GM12878 (cell line): Measurements from ENCODE around the gene FOXP4. TPM values are rescaled to one million over a fixed set of nuclear protein-coding genes. Genes with fewer than 3 reads are reported as not detected.

ENCODE experiments used
- BCLAF1 ChIP-seq: fragments of 450-650 bp; IDR thresholded peaks from 2 replicates; pipeline ENCODE4 v1.6.1; 2017; ENCODE audit warnings: antibody characterized with exemption, mild to moderate bottlenecking, moderate library complexity
- BMI1 ChIP-seq: fragments of 450-650 bp; IDR thresholded peaks from 2 replicates; pipeline ENCODE4 v1.6.1; 2016; ENCODE audit warnings: mild to moderate bottlenecking, moderate library complexity, borderline replicate concordance
- E4F1 ChIP-seq: fragments of 450-650 bp; IDR thresholded peaks from 2 replicates; pipeline ENCODE4 v1.6.1; 2018; ENCODE audit warnings: borderline replicate concordance, mild to moderate bottlenecking; ENCODE audit not compliant: partially characterized antibody
- EED ChIP-seq: sonication (generic); IDR thresholded peaks from 2 replicates; pipeline ENCODE4 v1.6.1; 2016; ENCODE audit warnings: antibody characterized with exemption, low read depth
- FOXK2 ChIP-seq: fragments of 450-650 bp; IDR thresholded peaks from 2 replicates; pipeline ENCODE4 v1.6.1; 2017; ENCODE audit warnings: mild to moderate bottlenecking, moderate library complexity
- MXI1 ChIP-seq: fragments of 150-350 bp; IDR thresholded peaks from 2 replicates; pipeline ENCODE4 v1.6.1; 2011; ENCODE audit warnings: low read depth, mild to moderate bottlenecking, inconsistent platforms, low read length, improper control_type of control experiment
- NFIC ChIP-seq: IDR thresholded peaks from 2 replicates; pipeline ENCODE4 v1.6.1; 2012; ENCODE audit warnings: low read depth, mild to moderate bottlenecking, inconsistent platforms, low read length, moderate library complexity
- NKRF ChIP-seq: fragments of 450-650 bp; conservative IDR thresholded peaks from 2 replicates; pipeline ENCODE4 v1.6.1; 2017; ENCODE audit warnings: mild to moderate bottlenecking, moderate library complexity
- RB1 ChIP-seq: fragments of 450-650 bp; formaldehyde crosslinking; IDR thresholded peaks from 2 replicates; pipeline ENCODE4 v1.6.1; 2017; ENCODE audit warnings: mild to moderate bottlenecking, borderline replicate concordance
- RBBP5 ChIP-seq: fragments of 200-600 bp; sonication (generic); conservative IDR thresholded peaks from 2 replicates; pipeline ENCODE4 v1.6.1; 2016
- RCOR1 ChIP-seq: conservative IDR thresholded peaks from 2 replicates; pipeline ENCODE4 v1.6.1; 2012; ENCODE audit warnings: low read depth, low read length, improper control_type of control experiment
- SIX5 ChIP-seq: IDR thresholded peaks from 2 replicates; pipeline ENCODE4 v1.6.1; 2011; ENCODE audit warnings: mild to moderate bottlenecking, low read depth, low read length, moderate library complexity; ENCODE audit not compliant: severe bottlenecking
- ZBED1 ChIP-seq: IDR thresholded peaks from 2 replicates; pipeline ENCODE4 v1.6.1; 2016; ENCODE audit warnings: borderline replicate concordance
- ZNF24 ChIP-seq: fragments of 450-650 bp; IDR thresholded peaks from 2 replicates; pipeline ENCODE4 v1.6.1; 2017; ENCODE audit warnings: antibody characterized with exemption, mild to moderate bottlenecking
- polyA plus RNA-seq, 11 experiments: library from polyadenylated mRNA; depleted of rRNA in 4 of 11; unstranded in 6 of 11; stranded (reverse) in 5 of 11; fragments of >200 nt; fragmentation: Nextera tagmentation in 4 of 11; fragmentation: Illumina TruSeq in 1 of 11; extraction: Ambion mirVana in 4 of 11; extraction: Trizol in 1 of 11; gene quantifications; 1 replicate in 1 of 11; 2 replicates in 10 of 11; pipeline versions ENCODE4 v1.2.1 to v1.2.3, GENCODE V29; 2011 to 2016; ENCODE audit warnings: inconsistent platforms in 2 of 11, missing spikeins in 2 of 11, low read depth in 1 of 11
- total RNA-seq, 4 experiments: library from RNA; depleted of rRNA in 3 of 4; stranded (reverse); fragments of >200 nt in 3 of 4; fragmentation: Illumina TruSeq in 1 of 4; extraction: Trizol in 1 of 4; gene quantifications; 2 replicates each; pipeline versions ENCODE4 v1.2.1 to v1.2.3, GENCODE V29; 2013 to 2021
- TF ChIP-seq, protein P1 (sequence below): fragments of 450-650 bp; IDR thresholded peaks from 2 replicates; pipeline ENCODE4 v1.6.1; 2016; ENCODE audit warnings: mild to moderate bottlenecking
- TF ChIP-seq, protein P2 (sequence below): fragments of 450-650 bp; IDR thresholded peaks from 2 replicates; pipeline ENCODE4 v1.6.1; 2016; ENCODE audit warnings: mild to moderate bottlenecking

The FOXP4 gene
- total and polyA plus RNA-seq, 10 of the 15 experiments (the other 5 are each of a cell fraction or from before 2014, with no cell fraction given): 0.31 to 46.1 (median 2.3) TPM

DNA sequence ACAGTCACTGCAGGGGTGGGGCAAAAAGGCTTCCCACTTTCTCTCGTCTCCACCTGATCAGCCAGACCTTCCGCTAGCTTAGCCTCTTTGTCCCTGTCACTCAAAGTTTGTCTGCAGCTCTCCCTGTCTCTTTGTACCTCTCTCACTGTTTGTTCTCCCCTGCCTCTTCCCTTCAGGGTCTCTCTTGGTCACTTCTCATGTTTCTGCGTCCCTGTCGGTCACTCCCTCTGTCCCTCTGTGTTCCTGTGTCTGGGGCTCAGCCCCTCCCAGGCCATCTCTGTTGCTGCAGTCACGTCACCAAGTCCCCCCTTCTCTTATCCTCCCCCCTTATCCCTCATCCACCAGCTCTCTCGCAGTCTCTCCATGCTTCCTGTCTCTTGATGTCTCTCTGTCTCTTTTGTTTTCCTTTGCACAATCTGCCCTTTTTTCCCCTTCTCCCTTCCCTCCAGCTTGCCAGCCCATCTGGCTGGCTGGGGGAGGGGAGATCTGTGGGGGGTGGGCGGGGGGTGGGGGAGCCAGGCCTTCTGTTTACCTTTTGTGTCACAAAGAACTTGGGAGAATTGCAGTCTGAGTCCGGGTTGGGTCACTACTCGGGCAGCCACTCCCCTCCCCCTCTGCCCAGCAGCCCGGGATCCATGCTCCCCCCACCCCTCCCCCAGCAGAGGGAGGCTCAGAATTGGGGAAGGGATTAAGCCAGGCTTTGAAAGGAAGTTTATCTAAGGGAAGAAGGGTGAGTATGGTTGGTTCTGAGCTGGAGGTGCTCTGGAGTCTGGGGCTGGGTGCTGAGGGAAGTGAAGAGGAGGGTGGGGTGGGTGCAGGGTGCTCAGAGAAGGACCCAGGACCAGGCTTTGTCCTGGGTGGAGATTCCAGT is 32.3 kb downstream of the FOXP4 start (continued):
- TF ChIP-seq, protein P1, sequence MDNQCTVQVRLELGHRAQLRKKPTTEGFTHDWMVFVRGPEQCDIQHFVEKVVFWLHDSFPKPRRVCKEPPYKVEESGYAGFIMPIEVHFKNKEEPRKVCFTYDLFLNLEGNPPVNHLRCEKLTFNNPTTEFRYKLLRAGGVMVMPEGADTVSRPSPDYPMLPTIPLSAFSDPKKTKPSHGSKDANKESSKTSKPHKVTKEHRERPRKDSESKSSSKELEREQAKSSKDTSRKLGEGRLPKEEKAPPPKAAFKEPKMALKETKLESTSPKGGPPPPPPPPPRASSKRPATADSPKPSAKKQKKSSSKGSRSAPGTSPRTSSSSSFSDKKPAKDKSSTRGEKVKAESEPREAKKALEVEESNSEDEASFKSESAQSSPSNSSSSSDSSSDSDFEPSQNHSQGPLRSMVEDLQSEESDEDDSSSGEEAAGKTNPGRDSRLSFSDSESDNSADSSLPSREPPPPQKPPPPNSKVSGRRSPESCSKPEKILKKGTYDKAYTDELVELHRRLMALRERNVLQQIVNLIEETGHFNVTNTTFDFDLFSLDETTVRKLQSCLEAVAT: no peak
- 0 out of 2 replicates have a peak, but pooled peaks have one; percentile 9 for TF ChIP-seq FOXK2
- TF ChIP-seq RB1: no peak
- no peak for TF ChIP-seq BMI1
- TF ChIP-seq NKRF: no peak
- TF ChIP-seq NFIC: no peak
- TF ChIP-seq RCOR1: no peak
- TF ChIP-seq ZNF24: no peak
- no peak for TF ChIP-seq SIX5
- TF ChIP-seq EED: no peak
- TF ChIP-seq MXI1: no peak
- TF ChIP-seq RBBP5: no peak
- no peak for TF ChIP-seq ZBED1
- TF ChIP-seq, protein P2, sequence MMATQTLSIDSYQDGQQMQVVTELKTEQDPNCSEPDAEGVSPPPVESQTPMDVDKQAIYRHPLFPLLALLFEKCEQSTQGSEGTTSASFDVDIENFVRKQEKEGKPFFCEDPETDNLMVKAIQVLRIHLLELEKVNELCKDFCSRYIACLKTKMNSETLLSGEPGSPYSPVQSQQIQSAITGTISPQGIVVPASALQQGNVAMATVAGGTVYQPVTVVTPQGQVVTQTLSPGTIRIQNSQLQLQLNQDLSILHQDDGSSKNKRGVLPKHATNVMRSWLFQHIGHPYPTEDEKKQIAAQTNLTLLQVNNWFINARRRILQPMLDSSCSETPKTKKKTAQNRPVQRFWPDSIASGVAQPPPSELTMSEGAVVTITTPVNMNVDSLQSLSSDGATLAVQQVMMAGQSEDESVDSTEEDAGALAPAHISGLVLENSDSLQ: 0 out of 2 replicates have a peak, but pooled peaks have one; percentile 23
- TF ChIP-seq E4F1: peak; percentile 19
- TF ChIP-seq BCLAF1: no peak
